A549 (cell line): Measurements from ENCODE around the gene TCOF1. TPM values are rescaled to one million over a fixed set of nuclear protein-coding genes. Genes with fewer than 3 reads are reported as not detected.

ENCODE experiments used
- ATAC-seq, 2 experiments: fragments of 200-7000 bp in 1 of 2; fragments of >200 bp in 1 of 2; cut with Nextera tagmentation in 1 of 2; cut with Tn5 transposase in 1 of 2; 3 replicates each; pipeline versions ENCODE4 v1.8.0 to v1.9.1; 2018 to 2020; ENCODE audit warnings: mild to moderate bottlenecking in 1 of 2, moderate library complexity in 1 of 2
- CTCF ChIA-PET: fragments of 300-600 bp; sonication (Branson Sonifier 250); formaldehyde crosslinking; extraction: SDS; loops from one replicate; lab custom pipeline; 2021; ENCODE audit warnings: antibody characterized with exemption, inconsistent platforms; lab: Yijun Ruan, JAX
- POLR2A ChIA-PET: fragments of 350-600 bp; formaldehyde crosslinking; extraction: SDS; loops from one replicate; lab custom pipeline; 2021; ENCODE audit warnings: antibody characterized with exemption, inconsistent platforms; lab: Yijun Ruan, JAX
- DNase-seq, 2 experiments: peaks; one replicate each; pipeline versions ENCODE4 v3.0.0 to v3.0.0-alpha.2; 2011 to 2016; ENCODE audit warnings: low read depth in 1 of 2, low spot score in 1 of 2
- FAIRE-seq: peaks from 2 replicates; lab custom pipeline; 2011; peaks lifted over from hg19 to GRCh38; lab: Jason Lieb, UNC
- H3K27ac ChIP-seq, 2 experiments: fragments of >200 bp; sonication (Bioruptor Twin); formaldehyde crosslinking; 3 replicates each; pipeline ENCODE4 v1.5.1; 2016 to 2017
- H3K4me1 ChIP-seq: fragments of >200 bp; sonication (Bioruptor Twin); formaldehyde crosslinking; 3 replicates; pipeline ENCODE4 v1.6.1; 2016
- H3K4me2 ChIP-seq: fragments of >200 bp; sonication (Bioruptor Twin); formaldehyde crosslinking; 3 replicates; pipeline ENCODE4 v1.6.1; 2016
- H3K4me3 ChIP-seq: fragments of >200 bp; sonication (Bioruptor Twin); formaldehyde crosslinking; 3 replicates; pipeline ENCODE4 v1.5.1; 2016
- H3K9me3 ChIP-seq: fragments of >200 bp; sonication (Bioruptor Twin); formaldehyde crosslinking; 3 replicates; pipeline ENCODE4 v1.6.1; 2016
- CEBPB ChIP-seq, 2 experiments: fragments of >200 bp in 1 of 2; sonication (Bioruptor Twin) in 1 of 2; formaldehyde crosslinking in 1 of 2; IDR thresholded peaks; 2 replicates each; pipeline ENCODE4 v1.6.1; 2012 to 2016
- EHMT2 ChIP-seq: fragments of 200-600 bp; sonication (generic); IDR thresholded peaks from 2 replicates; pipeline ENCODE4 v1.6.1; 2016; ENCODE audit warnings: antibody characterized with exemption, low read depth, mild to moderate bottlenecking, moderate library complexity
- EP300 ChIP-seq, 2 experiments: fragments of >200 bp; sonication (Bioruptor Twin); formaldehyde crosslinking; IDR thresholded peaks; 2 replicates in 1 of 2; 3 replicates in 1 of 2; pipeline ENCODE4 v1.6.1; 2016 to 2017
- ESRRA ChIP-seq: fragments of 150-350 bp; IDR thresholded peaks from 2 replicates; pipeline ENCODE4 v1.6.1; 2014; ENCODE audit warnings: mild to moderate bottlenecking, low read length, borderline replicate concordance
- FOSL2 ChIP-seq, 2 experiments: fragments of 450-650 bp in 1 of 2; fragments of >200 bp in 1 of 2; sonication (Bioruptor Twin) in 1 of 2; formaldehyde crosslinking; IDR thresholded peaks; 2 replicates each; pipeline versions ENCODE4 v1.5.0 to v1.6.1; 2016 to 2020; ENCODE audit warnings: mild to moderate bottlenecking in 1 of 2, moderate library complexity in 1 of 2
- FOXS1 ChIP-seq: fragments of 250-450 bp; sonication (Bioruptor Pico); IDR thresholded peaks from 2 replicates; pipeline ENCODE4 v1.5.0; 2020; ENCODE audit warnings: mild to moderate bottlenecking, moderate library complexity
- GATA3 ChIP-seq: IDR thresholded peaks from 2 replicates; pipeline ENCODE4 v1.6.1; 2012; ENCODE audit warnings: borderline replicate concordance
- HOXA7 ChIP-seq: fragments of 250-450 bp; sonication (Bioruptor Pico); IDR thresholded peaks from 2 replicates; pipeline ENCODE4 v1.5.0; 2020; ENCODE audit warnings: mild to moderate bottlenecking, moderate library complexity
- HOXB13 ChIP-seq: fragments of 250-450 bp; sonication (Bioruptor Pico); IDR thresholded peaks from 2 replicates; pipeline ENCODE4 v1.5.0; 2020; ENCODE audit warnings: low read depth, mild to moderate bottlenecking, moderate library complexity
- HOXB5 ChIP-seq: fragments of 250-450 bp; sonication (Bioruptor Pico); IDR thresholded peaks from 2 replicates; pipeline ENCODE4 v1.5.0; 2020; ENCODE audit warnings: mild to moderate bottlenecking, moderate library complexity
- KDM1A ChIP-seq: fragments of 200-600 bp; sonication (generic); IDR thresholded peaks from 2 replicates; pipeline ENCODE4 v1.6.1; 2016; ENCODE audit warnings: low read depth, mild to moderate bottlenecking
- MAZ ChIP-seq: fragments of 150-350 bp; IDR thresholded peaks from 2 replicates; pipeline ENCODE4 v1.6.1; 2014; ENCODE audit warnings: antibody characterized with exemption, low read depth, low read length, borderline replicate concordance
- MYC ChIP-seq: IDR thresholded peaks from 2 replicates; pipeline ENCODE4 v1.6.1; 2012; ENCODE audit warnings: mild to moderate bottlenecking, inconsistent platforms, low read length, improper control_type of control experiment, borderline replicate concordance
- NFE2L2 ChIP-seq: fragments of 150-350 bp; conservative IDR thresholded peaks from 2 replicates; pipeline ENCODE4 v1.6.1; 2014; ENCODE audit warnings: low read length
- NR3C1 ChIP-seq: fragments of >200 bp; sonication (Bioruptor Twin); formaldehyde crosslinking; IDR thresholded peaks from 3 replicates; pipeline ENCODE4 v1.6.1; 2017
- PHF8 ChIP-seq: fragments of 200-600 bp; sonication (generic); IDR thresholded peaks from 2 replicates; pipeline ENCODE4 v1.6.1; 2016; ENCODE audit warnings: low read depth, mild to moderate bottlenecking, antibody characterized with exemption, moderate library complexity, borderline replicate concordance
- POLR2AphosphoS2 ChIP-seq: conservative IDR thresholded peaks from 2 replicates; pipeline ENCODE4 v1.6.1; 2012; ENCODE audit warnings: low read length, improper control_type of control experiment, inconsistent platforms
- RARB ChIP-seq: fragments of 250-450 bp; sonication (Bioruptor Pico); IDR thresholded peaks from 2 replicates; pipeline ENCODE4 v1.8.0; 2021; ENCODE audit warnings: mild to moderate bottlenecking, moderate library complexity
- RCOR1 ChIP-seq: fragments of 150-350 bp; IDR thresholded peaks from 2 replicates; pipeline ENCODE4 v1.6.1; 2014; ENCODE audit warnings: antibody characterized with exemption, low read length, low read depth
- TFCP2L1 ChIP-seq: fragments of 250-450 bp; sonication (Bioruptor Pico); IDR thresholded peaks from 2 replicates; pipeline ENCODE4 v1.5.0; 2021; ENCODE audit warnings: mild to moderate bottlenecking
- TP53 ChIP-seq: fragments of 250-450 bp; sonication (Bioruptor Pico); IDR thresholded peaks from 2 replicates; pipeline ENCODE4 v1.5.0; 2021; ENCODE audit warnings: mild to moderate bottlenecking, moderate library complexity
- ZFP36 ChIP-seq: fragments of 450-650 bp; IDR thresholded peaks from 2 replicates; pipeline ENCODE4 v1.6.1; 2014; ENCODE audit warnings: borderline replicate concordance; ENCODE audit not compliant: partially characterized antibody
- WGBS: methylation state at CpG from one replicate; pipeline ENCODE4 v1.1.6; 2017; ENCODE audit errors: missing lambda C conversion rate; 5-methylcytosine and 5-hydroxymethylcytosine counted together
- polyA plus RNA-seq, 4 experiments: library from polyadenylated mRNA; depleted of rRNA in 3 of 4; stranded (reverse); fragments of >200 nt; fragmentation: RNase III in 1 of 4; extraction: RNeasy Plus Mini Kit Qiagen cat#74134 plus additional on column Dnase treatment in 1 of 4; gene quantifications; 2 replicates in 3 of 4; 3 replicates in 1 of 4; pipeline ENCODE4 v1.2.3, GENCODE V29; 2011 to 2017
- TF ChIP-seq, protein P1 (sequence below): fragments of >200 bp; sonication (Bioruptor Twin); formaldehyde crosslinking; IDR thresholded peaks from 3 replicates; pipeline ENCODE4 v1.5.1; 2016
- TF ChIP-seq, protein P2 (sequence below): fragments of 200-600 bp; sonication (generic); IDR thresholded peaks from 2 replicates; pipeline ENCODE4 v1.6.1; 2016; ENCODE audit warnings: antibody characterized with exemption, mild to moderate bottlenecking, moderate library complexity
- TF ChIP-seq, protein P3 (sequence below): fragments of 250-450 bp; sonication (Bioruptor Pico); IDR thresholded peaks from 2 replicates; pipeline ENCODE4 v1.5.0; 2020; ENCODE audit warnings: low read depth, mild to moderate bottlenecking, moderate library complexity
- TF ChIP-seq, protein P4 (sequence below): IDR thresholded peaks from 2 replicates; pipeline ENCODE4 v1.6.1; 2012

TCOF1 gene
- polyA plus RNA-seq, 2 of the 4 experiments (the other 2 are of a cell fraction): 17.5 to 47.1 TPM

DNA sequence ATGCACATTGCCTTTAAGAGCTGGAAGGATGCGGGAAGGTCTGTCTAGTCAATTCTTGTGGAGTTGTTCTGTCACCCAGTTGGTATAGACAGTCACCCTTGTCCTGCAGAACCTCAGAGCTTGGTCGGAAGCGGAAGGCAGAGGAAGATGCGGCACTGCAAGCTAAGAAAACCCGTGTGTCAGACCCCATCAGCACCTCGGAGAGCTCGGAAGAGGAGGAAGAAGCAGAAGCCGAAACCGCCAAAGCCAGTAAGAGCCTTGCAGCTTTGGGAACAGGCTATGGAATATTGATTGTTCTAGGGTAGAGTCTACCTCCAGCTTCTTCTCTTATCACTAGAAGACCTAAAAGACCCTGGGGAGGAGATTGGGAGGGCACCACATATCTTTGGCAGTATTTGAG lies 6.5 kb downstream of the TCOF1 start:
- Histone ChIP-seq H3K4me1 (peaks cover 5% of the 10 kb centered on the region; the same call in 2 of the 3 replicates), H3K4me3 (no peak overlapping the region), H3K9me3 (no peaks in the 10 kb centered on the region), H3K27ac (no peak overlapping the region), H3K4me2 (no peak overlapping the region)
- TF ChIP-seq GATA3: no peak
- TF ChIP-seq, protein P1, sequence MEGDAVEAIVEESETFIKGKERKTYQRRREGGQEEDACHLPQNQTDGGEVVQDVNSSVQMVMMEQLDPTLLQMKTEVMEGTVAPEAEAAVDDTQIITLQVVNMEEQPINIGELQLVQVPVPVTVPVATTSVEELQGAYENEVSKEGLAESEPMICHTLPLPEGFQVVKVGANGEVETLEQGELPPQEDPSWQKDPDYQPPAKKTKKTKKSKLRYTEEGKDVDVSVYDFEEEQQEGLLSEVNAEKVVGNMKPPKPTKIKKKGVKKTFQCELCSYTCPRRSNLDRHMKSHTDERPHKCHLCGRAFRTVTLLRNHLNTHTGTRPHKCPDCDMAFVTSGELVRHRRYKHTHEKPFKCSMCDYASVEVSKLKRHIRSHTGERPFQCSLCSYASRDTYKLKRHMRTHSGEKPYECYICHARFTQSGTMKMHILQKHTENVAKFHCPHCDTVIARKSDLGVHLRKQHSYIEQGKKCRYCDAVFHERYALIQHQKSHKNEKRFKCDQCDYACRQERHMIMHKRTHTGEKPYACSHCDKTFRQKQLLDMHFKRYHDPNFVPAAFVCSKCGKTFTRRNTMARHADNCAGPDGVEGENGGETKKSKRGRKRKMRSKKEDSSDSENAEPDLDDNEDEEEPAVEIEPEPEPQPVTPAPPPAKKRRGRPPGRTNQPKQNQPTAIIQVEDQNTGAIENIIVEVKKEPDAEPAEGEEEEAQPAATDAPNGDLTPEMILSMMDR: no peak
- TF ChIP-seq ZFP36: no peak
- TF ChIP-seq KDM1A: no peak
- no peak for TF ChIP-seq PHF8
- TF ChIP-seq HOXB13 (CRISPR knock-in tag): no peak
- no peak for TF ChIP-seq NR3C1
- TF ChIP-seq FOSL2 (IDR thresholded peaks at IDR 0.05): no peak
- TF ChIP-seq FOSL2 (CRISPR knock-in tag; IDR thresholded peaks at IDR 0.05): no peak
- TF ChIP-seq RARB: no peak
- TF ChIP-seq MAZ: no peak
- TF ChIP-seq RCOR1: no peak
- TF ChIP-seq TFCP2L1 (CRISPR knock-in tag): no peak
- TF ChIP-seq, protein P2, sequence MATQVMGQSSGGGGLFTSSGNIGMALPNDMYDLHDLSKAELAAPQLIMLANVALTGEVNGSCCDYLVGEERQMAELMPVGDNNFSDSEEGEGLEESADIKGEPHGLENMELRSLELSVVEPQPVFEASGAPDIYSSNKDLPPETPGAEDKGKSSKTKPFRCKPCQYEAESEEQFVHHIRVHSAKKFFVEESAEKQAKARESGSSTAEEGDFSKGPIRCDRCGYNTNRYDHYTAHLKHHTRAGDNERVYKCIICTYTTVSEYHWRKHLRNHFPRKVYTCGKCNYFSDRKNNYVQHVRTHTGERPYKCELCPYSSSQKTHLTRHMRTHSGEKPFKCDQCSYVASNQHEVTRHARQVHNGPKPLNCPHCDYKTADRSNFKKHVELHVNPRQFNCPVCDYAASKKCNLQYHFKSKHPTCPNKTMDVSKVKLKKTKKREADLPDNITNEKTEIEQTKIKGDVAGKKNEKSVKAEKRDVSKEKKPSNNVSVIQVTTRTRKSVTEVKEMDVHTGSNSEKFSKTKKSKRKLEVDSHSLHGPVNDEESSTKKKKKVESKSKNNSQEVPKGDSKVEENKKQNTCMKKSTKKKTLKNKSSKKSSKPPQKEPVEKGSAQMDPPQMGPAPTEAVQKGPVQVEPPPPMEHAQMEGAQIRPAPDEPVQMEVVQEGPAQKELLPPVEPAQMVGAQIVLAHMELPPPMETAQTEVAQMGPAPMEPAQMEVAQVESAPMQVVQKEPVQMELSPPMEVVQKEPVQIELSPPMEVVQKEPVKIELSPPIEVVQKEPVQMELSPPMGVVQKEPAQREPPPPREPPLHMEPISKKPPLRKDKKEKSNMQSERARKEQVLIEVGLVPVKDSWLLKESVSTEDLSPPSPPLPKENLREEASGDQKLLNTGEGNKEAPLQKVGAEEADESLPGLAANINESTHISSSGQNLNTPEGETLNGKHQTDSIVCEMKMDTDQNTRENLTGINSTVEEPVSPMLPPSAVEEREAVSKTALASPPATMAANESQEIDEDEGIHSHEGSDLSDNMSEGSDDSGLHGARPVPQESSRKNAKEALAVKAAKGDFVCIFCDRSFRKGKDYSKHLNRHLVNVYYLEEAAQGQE: no peak
- TF ChIP-seq EHMT2: no peak
- TF ChIP-seq CEBPB (IDR thresholded peaks at IDR 0.05): no peak
- no peak for TF ChIP-seq FOXS1 (CRISPR knock-in tag)
- no peak for TF ChIP-seq MYC
- ChIA-PET CTCF (interaction anchor here (0.6 to 1.0 kb wide), 3 partner anchors 18 to 190 kb away, joined by 3 to 6 read pairs (median 3); no protein-coding TSS in a partner anchor), POLR2A (no interaction called here)
- FAIRE-seq: no peak
- DNase-seq: no peak
- ATAC-seq: no peak
- whole genome bisulfite sequencing: 93% methylated on average over 9 of the region's 9 CpGs

- FAIRE-seq (no peak), ATAC-seq (no peak), DNase-seq (no peak)
- no peaks in the 10 kb centered on the region for H3K9me3 ChIP-seq
- no peaks in the 10 kb centered on the region for H3K4me1 ChIP-seq
- TF ChIP-seq GATA3 (no peak), HOXA7 (CRISPR knock-in tag) (no peak), ESRRA (no peak), POLR2AphosphoS2 (no peak), NFE2L2 (no peak), TP53 (no peak), EP300 (IDR thresholded peaks at IDR 0.05) (no peak), HOXB5 (CRISPR knock-in tag) (no peak), ZFP36 (no peak), MYC (no peak)
- TF ChIP-seq, protein P3, sequence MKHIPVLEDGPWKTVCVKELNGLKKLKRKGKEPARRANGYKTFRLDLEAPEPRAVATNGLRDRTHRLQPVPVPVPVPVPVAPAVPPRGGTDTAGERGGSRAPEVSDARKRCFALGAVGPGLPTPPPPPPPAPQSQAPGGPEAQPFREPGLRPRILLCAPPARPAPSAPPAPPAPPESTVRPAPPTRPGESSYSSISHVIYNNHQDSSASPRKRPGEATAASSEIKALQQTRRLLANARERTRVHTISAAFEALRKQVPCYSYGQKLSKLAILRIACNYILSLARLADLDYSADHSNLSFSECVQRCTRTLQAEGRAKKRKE (CRISPR knock-in tag): no peak
- TF ChIP-seq, protein P2: no peak
- TF ChIP-seq, protein P4, sequence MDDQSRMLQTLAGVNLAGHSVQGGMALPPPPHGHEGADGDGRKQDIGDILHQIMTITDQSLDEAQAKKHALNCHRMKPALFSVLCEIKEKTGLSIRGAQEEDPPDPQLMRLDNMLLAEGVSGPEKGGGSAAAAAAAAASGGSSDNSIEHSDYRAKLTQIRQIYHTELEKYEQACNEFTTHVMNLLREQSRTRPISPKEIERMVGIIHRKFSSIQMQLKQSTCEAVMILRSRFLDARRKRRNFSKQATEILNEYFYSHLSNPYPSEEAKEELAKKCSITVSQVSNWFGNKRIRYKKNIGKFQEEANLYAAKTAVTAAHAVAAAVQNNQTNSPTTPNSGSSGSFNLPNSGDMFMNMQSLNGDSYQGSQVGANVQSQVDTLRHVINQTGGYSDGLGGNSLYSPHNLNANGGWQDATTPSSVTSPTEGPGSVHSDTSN: no peak
- WGBS: 89% methylated on average over 4 of the region's 4 CpGs
- H3K27ac ChIP-seq: no peak overlapping the region
- ChIA-PET CTCF (interaction anchor here (0.8 kb wide), 1 partner anchor 207 kb away, joined by 3 read pairs; no protein-coding TSS in a partner anchor), POLR2A (no interaction called here)
- H3K4me2 ChIP-seq: no peak overlapping the region
- no peak overlapping the region for H3K4me3 ChIP-seq
These were observed 11.0 kb downstream of the TCOF1 start for GRCh38 chr5:150368526-150368925.
